Neuronal stem cell (in vitro differentiated cells): Measurements from ENCODE around the gene LPIN1.

ENCODE experiments used
- DNase-seq: peaks from one replicate; pipeline ENCODE4 v3.0.0-alpha.2; 2013; ENCODE audit warnings: low spot score
- H2AFZ ChIP-seq: one replicate; pipeline ENCODE4 v1.6.1; 2013; ENCODE audit warnings: mild to moderate bottlenecking, low read length, inconsistent platforms
- H2AK5ac ChIP-seq: 2 replicates; pipeline ENCODE4 v1.6.1; 2013; ENCODE audit warnings: low read depth, mild to moderate bottlenecking, inconsistent platforms, low read length, moderate library complexity, mixed read lengths
- H2BK120ac ChIP-seq: 2 replicates; pipeline ENCODE4 v1.6.1; 2013; ENCODE audit warnings: low read depth, mild to moderate bottlenecking, inconsistent platforms, low read length, moderate library complexity, mixed read lengths
- H2BK12ac ChIP-seq: one replicate; pipeline ENCODE4 v1.6.1; 2013; ENCODE audit warnings: low read length, inconsistent platforms
- H2BK15ac ChIP-seq: 2 replicates; pipeline ENCODE4 v1.6.1; 2013; ENCODE audit warnings: mild to moderate bottlenecking, low read length, inconsistent platforms, mixed read lengths
- H2BK5ac ChIP-seq: one replicate; pipeline ENCODE4 v1.6.1; 2013; ENCODE audit warnings: inconsistent platforms, mild to moderate bottlenecking, low read length, moderate library complexity
- H3K14ac ChIP-seq: one replicate; pipeline ENCODE4 v1.6.1; 2013; ENCODE audit warnings: low read length, inconsistent platforms
- H3K18ac ChIP-seq: 2 replicates; pipeline ENCODE4 v1.6.1; 2013; ENCODE audit warnings: low read length, inconsistent platforms
- H3K23ac ChIP-seq: 2 replicates; pipeline ENCODE4 v1.6.1; 2013; ENCODE audit warnings: low read depth, mild to moderate bottlenecking, mixed read lengths, low read length, inconsistent platforms; ENCODE audit not compliant: poor library complexity
- H3K27ac ChIP-seq: replicated peaks from 3 replicates; pipeline ENCODE4 v1.5.1; 2013; ENCODE audit warnings: low read length, inconsistent platforms
- H3K27me3 ChIP-seq, 3 experiments: 2 replicates each; pipeline ENCODE4 v1.6.1; 2013; ENCODE audit warnings: low read length in 3 of 3, mild to moderate bottlenecking in 2 of 3, inconsistent platforms in 1 of 3, low read depth in 1 of 3, mixed read lengths in 1 of 3, moderate library complexity in 1 of 3; ENCODE audit not compliant: control insufficient read depth in 3 of 3, insufficient read depth in 3 of 3
- H3K36me3 ChIP-seq, 2 donors: replicated peaks in 1 of 2; 2 replicates each; pipeline ENCODE4 v1.6.1; 2013; ENCODE audit warnings: low read length in 2 of 2; ENCODE audit not compliant: control insufficient read depth in 2 of 2, insufficient read depth in 2 of 2
- H3K4ac ChIP-seq: 2 replicates; pipeline ENCODE4 v1.6.1; 2013; ENCODE audit warnings: inconsistent platforms, mild to moderate bottlenecking, low read length, moderate library complexity
- H3K4me1 ChIP-seq, 2 donors: 1 replicate in 1 of 2; 2 replicates in 1 of 2; pipeline ENCODE4 v1.6.1; 2013; ENCODE audit warnings: low read length in 2 of 2, low read depth in 1 of 2; ENCODE audit not compliant: control insufficient read depth in 2 of 2, insufficient read depth in 1 of 2
- H3K4me2 ChIP-seq: one replicate; pipeline ENCODE4 v1.6.1; 2013; ENCODE audit warnings: mild to moderate bottlenecking, low read length, inconsistent platforms; ENCODE audit not compliant: insufficient read depth, poor library complexity, severe bottlenecking
- H3K4me3 ChIP-seq, 2 donors: 2 replicates each; pipeline ENCODE4 v1.5.1; 2013; ENCODE audit warnings: low read length in 2 of 2, mild to moderate bottlenecking in 2 of 2, inconsistent platforms in 1 of 2, moderate library complexity in 1 of 2
- H3K79me1 ChIP-seq: one replicate; pipeline ENCODE4 v1.6.1; 2013; ENCODE audit warnings: low read depth, mild to moderate bottlenecking, inconsistent platforms, low read length, moderate library complexity
- H3K9ac ChIP-seq: one replicate; pipeline ENCODE4 v1.6.1; 2013; ENCODE audit warnings: mild to moderate bottlenecking, low read depth, low read length, inconsistent platforms; ENCODE audit not compliant: poor library complexity
- H3K9me3 ChIP-seq, 2 donors: replicated peaks in 1 of 2; 2 replicates each; pipeline versions ENCODE3 to v1.6.1; 2013; ENCODE audit warnings: low read length in 2 of 2, mild to moderate bottlenecking in 2 of 2, inconsistent platforms in 1 of 2, low read depth in 1 of 2, mixed read lengths in 1 of 2, moderate library complexity in 1 of 2; ENCODE audit not compliant: control insufficient read depth in 2 of 2, insufficient read depth in 1 of 2
- H4K8ac ChIP-seq: one replicate; pipeline ENCODE4 v1.6.1; 2013; ENCODE audit warnings: low read depth, mild to moderate bottlenecking, inconsistent platforms, low read length, moderate library complexity
- H4K91ac ChIP-seq: one replicate; pipeline ENCODE4 v1.6.1; 2013; ENCODE audit warnings: low read length, low read depth, mild to moderate bottlenecking, inconsistent platforms; ENCODE audit not compliant: poor library complexity
- WGBS, 2 donors: extraction: QIAGEN DNeasy Blood & Tissue Kit; methylation state at CpG; one replicate each; pipeline ENCODE4 v1.1.7; 2013; ENCODE audit warnings: missing lambda C conversion rate in 2 of 2, mixed read lengths in 1 of 2; ENCODE audit not compliant: insufficient read length in 2 of 2, insufficient replicate concordance in 1 of 2; ENCODE audit errors: extremely low coverage in 2 of 2; 5-methylcytosine and 5-hydroxymethylcytosine counted together

LPIN1 gene

GRCh38 chr2:11753452-11753885 is 7.0 kb downstream of the LPIN1 start:
- Histone ChIP-seq H2AFZ (no peak overlapping the region), H3K27ac (peak overlapping the region; percentile 29)
- WGBS, 2 donors: no CpG with 5 or more reads among the region's 5 CpGs

GRCh38 chr2:11753886-11754699 is 7.7 kb downstream of the LPIN1 start:
- Histone ChIP-seq H4K91ac (no peak overlapping the region), H3K9me3 (peaks cover 6 to 13% of the 10 kb centered on the region in 2 donors), H3K27me3 (no peaks in the 10 kb centered on the region), H2AK5ac (no peak overlapping the region), H3K4me1 (peaks cover 16 to 22% of the 10 kb centered on the region in 2 donors), H3K27ac (no peak overlapping the region), H2BK15ac (no peak overlapping the region), H2BK5ac (no peak overlapping the region), H3K4me3 (no peak overlapping the region), H3K14ac (no peak overlapping the region), H3K4ac (no peak overlapping the region), H3K36me3 (peaks cover 0 to 1% of the 10 kb centered on the region in 2 donors), H3K18ac (peak overlapping the region; percentile 33), H3K9ac (no peak overlapping the region), H3K4me2 (no peak overlapping the region), H2AFZ (no peak overlapping the region), H2BK12ac (no peak overlapping the region), H3K79me1 (peaks cover 5% of the 10 kb centered on the region), H2BK120ac (no peak overlapping the region), H4K8ac (no peak overlapping the region), H3K23ac (no peak overlapping the region)
- no CpG with 5 or more reads among the region's 15 CpGs for WGBS, 2 donors
- no peak for DNase-seq

More at GRCh38 chr2:11753452-11753885, 7.0 kb downstream of the LPIN1 start:
- Histone ChIP-seq H3K4me2 (no peak overlapping the region), H3K4ac (no peak overlapping the region), H2BK15ac (no peak overlapping the region), H2AK5ac (no peak overlapping the region), H3K79me1 (peaks cover 10% of the 10 kb centered on the region), H4K8ac (no peak overlapping the region), H3K4me1 (peaks cover 21 to 24% of the 10 kb centered on the region in 2 donors), H3K4me3 (no peak overlapping the region), H2BK120ac (no peak overlapping the region), H3K9ac (no peak overlapping the region), H3K27me3 (no peaks in the 10 kb centered on the region), H3K18ac (peak overlapping the region; percentile 74), H3K9me3 (peaks cover 1 to 8% of the 10 kb centered on the region in 2 donors), H2BK12ac (no peak overlapping the region), H2BK5ac (no peak overlapping the region), H3K36me3 (no peaks in the 10 kb centered on the region), H4K91ac (no peak overlapping the region), H3K23ac (no peak overlapping the region), H3K14ac (no peak overlapping the region)
- no peak for DNase-seq

- no peak overlapping the region for H3K27ac ChIP-seq
- peaks cover 5% of the 10 kb centered on the region for H3K79me1 ChIP-seq
- H3K14ac ChIP-seq: no peak overlapping the region
- no peak overlapping the region for H3K9ac ChIP-seq
- H3K27me3 ChIP-seq: no peaks in the 10 kb centered on the region
- H4K91ac ChIP-seq: no peak overlapping the region
- no peak overlapping the region for H2BK120ac ChIP-seq
- no peak overlapping the region for H2AK5ac ChIP-seq
- no CpG with 5 or more reads among the region's 2 CpGs for WGBS, 2 donors
- DNase-seq: no peak
- no peak overlapping the region for H2BK5ac ChIP-seq
- no peak overlapping the region for H4K8ac ChIP-seq
- H3K9me3 ChIP-seq: peaks cover 6 to 13% of the 10 kb centered on the region in 2 donors
- H3K4ac ChIP-seq: no peak overlapping the region
- H3K4me1 ChIP-seq: peaks cover 11 to 16% of the 10 kb centered on the region in 2 donors
- H3K18ac ChIP-seq: no peak overlapping the region
- H2BK12ac ChIP-seq: no peak overlapping the region
- H3K36me3 ChIP-seq: peaks cover 0 to 1% of the 10 kb centered on the region in 2 donors
- no peak overlapping the region for H3K23ac ChIP-seq
- H3K4me2 ChIP-seq: no peak overlapping the region
- H3K4me3 ChIP-seq: no peak overlapping the region
- H2BK15ac ChIP-seq: no peak overlapping the region
- H2AFZ ChIP-seq: no peak overlapping the region
Observed at GRCh38 chr2:11754700-11755015, 8.2 kb downstream of the LPIN1 start.

- no peak overlapping the region for H2AK5ac ChIP-seq
- no peak overlapping the region for H3K14ac ChIP-seq
- H3K9ac ChIP-seq: no peak overlapping the region
- peaks cover 8 to 16% of the 10 kb centered on the region in 2 donors for H3K4me1 ChIP-seq
- no peak overlapping the region for H3K27ac ChIP-seq
- H3K36me3 ChIP-seq: peaks cover 0 to 1% of the 10 kb centered on the region in 2 donors
- H3K9me3 ChIP-seq: peaks cover 9 to 18% of the 10 kb centered on the region in 2 donors
- no peak overlapping the region for H2BK5ac ChIP-seq
- no peak overlapping the region for H3K23ac ChIP-seq
- H3K27me3 ChIP-seq: no peaks in the 10 kb centered on the region
- H3K4me3 ChIP-seq: no peak overlapping the region
- no peak overlapping the region for H3K4me2 ChIP-seq
- H3K18ac ChIP-seq: no peak overlapping the region
- no peak for DNase-seq
- H4K8ac ChIP-seq: no peak overlapping the region
- H2BK15ac ChIP-seq: no peak overlapping the region
- no peak overlapping the region for H2AFZ ChIP-seq
- no peak overlapping the region for H3K4ac ChIP-seq
- no peak overlapping the region for H2BK12ac ChIP-seq
- no peak overlapping the region for H4K91ac ChIP-seq
- H3K79me1 ChIP-seq: peaks cover 3% of the 10 kb centered on the region
- WGBS, 2 donors: no CpG with 5 or more reads among the region's 4 CpGs
- no peak overlapping the region for H2BK120ac ChIP-seq
Observed at GRCh38 chr2:11757101-11757500, 10.7 kb downstream of the LPIN1 start.
